SK-N-SH (cell line): ENCODE data around the gene CDK8. TPM values are rescaled to one million over a fixed set of nuclear protein-coding genes. Genes with fewer than 3 reads are reported as not detected.
A peak's percentile ranks its signal among the peaks of the same experiment; 100 is the strongest.

Experiments used
- CTCF ChIA-PET: fragments of 300-600, 350-600 bp; formaldehyde crosslinking; extraction: SDS; loops from one replicate; lab custom pipeline; 2021; lab: Yijun Ruan, JAX
- POLR2A ChIA-PET: fragments of 350-600 bp; sonication (Branson Sonifier 250); formaldehyde crosslinking; extraction: SDS; loops from one replicate; lab custom pipeline; 2020; ENCODE audit warnings: antibody characterized with exemption, inconsistent platforms; lab: Yijun Ruan, JAX
- DNase-seq: peaks from one replicate; pipeline ENCODE4 v3.0.0; 2012
- H2AFZ ChIP-seq: fragments of 200-600 bp; sonication (generic); 2 replicates; pipeline ENCODE4 v1.8.1; 2016; ENCODE audit warnings: antibody characterized with exemption, mild to moderate bottlenecking, low read depth
- H3F3A ChIP-seq: fragments of 200-600 bp; sonication (generic); replicated peaks from 2 replicates; pipeline ENCODE3; 2016; ENCODE audit warnings: antibody characterized with exemption, mild to moderate bottlenecking; ENCODE audit not compliant: insufficient read depth
- H3K27ac ChIP-seq, 2 experiments: fragments of 200-500 bp in 1 of 2; fragments of 200-600 bp in 1 of 2; sonication (Bioruptor generic) in 1 of 2; sonication (generic), shearing (Covaris generic) in 1 of 2; 2 replicates each; pipeline versions ENCODE4 v1.5.1 to v1.6.1; 2014 to 2016; ENCODE audit warnings: low read depth in 2 of 2, inconsistent platforms in 1 of 2, low read length in 1 of 2, mild to moderate bottlenecking in 1 of 2, mixed read lengths in 1 of 2
- H3K27me3 ChIP-seq: fragments of 200-600 bp; sonication (generic), shearing (Covaris generic); 2 replicates; pipeline ENCODE4 v1.6.1; 2016; ENCODE audit warnings: mixed run types; ENCODE audit not compliant: insufficient read depth
- H3K36me3 ChIP-seq, 2 experiments: fragments of 200-500 bp in 1 of 2; fragments of 200-600 bp in 1 of 2; sonication (Bioruptor generic) in 1 of 2; sonication (generic) in 1 of 2; replicated peaks in 1 of 2; 2 replicates each; pipeline versions ENCODE3 to v1.5.1; 2014 to 2016; ENCODE audit warnings: low read length in 1 of 2, mild to moderate bottlenecking in 1 of 2; ENCODE audit not compliant: insufficient read depth in 2 of 2, control insufficient read depth in 1 of 2
- H3K4me1 ChIP-seq, 2 experiments: fragments of 200-500 bp in 1 of 2; fragments of 200-600 bp in 1 of 2; sonication (Bioruptor generic) in 1 of 2; sonication (generic), shearing (Covaris generic) in 1 of 2; 2 replicates each; pipeline versions ENCODE4 v1.5.1 to v1.6.1; 2014 to 2016; ENCODE audit warnings: low read depth in 1 of 2, low read length in 1 of 2, mixed run types in 1 of 2; ENCODE audit not compliant: insufficient read depth in 2 of 2, control insufficient read depth in 1 of 2
- H3K4me2 ChIP-seq: fragments of 200-600 bp; sonication (generic), shearing (Covaris generic); 2 replicates; pipeline ENCODE4 v1.6.1; 2017; ENCODE audit warnings: mixed run types
- H3K4me3 ChIP-seq, 2 experiments: fragments of 200-500 bp in 1 of 2; fragments of 200-600 bp in 1 of 2; sonication (Bioruptor generic) in 1 of 2; sonication (generic), shearing (Covaris generic) in 1 of 2; 2 replicates each; pipeline versions ENCODE4 v1.5.1 to v1.8.1; 2014 to 2016; ENCODE audit warnings: low read depth in 2 of 2, inconsistent platforms in 1 of 2, low read length in 1 of 2, mild to moderate bottlenecking in 1 of 2, mixed read lengths in 1 of 2, moderate library complexity in 1 of 2
- H3K79me2 ChIP-seq: fragments of 200-600 bp; sonication (generic); 2 replicates; pipeline ENCODE4 v1.8.1; 2017; ENCODE audit warnings: mild to moderate bottlenecking; ENCODE audit not compliant: insufficient read depth
- H3K9ac ChIP-seq: fragments of 200-600 bp; sonication (generic); 2 replicates; pipeline ENCODE4 v1.6.1; 2017; ENCODE audit warnings: mixed run types
- H3K9me2 ChIP-seq: fragments of 200-600 bp; sonication (generic); 2 replicates; pipeline ENCODE4 v1.6.1; 2017; ENCODE audit warnings: mixed run types
- H3K9me3 ChIP-seq: fragments of 200-600 bp; sonication (generic); 2 replicates; pipeline ENCODE4 v1.6.1; 2017; ENCODE audit warnings: mixed run types, mild to moderate bottlenecking, moderate library complexity
- H4K20me1 ChIP-seq: fragments of 200-600 bp; sonication (generic); 2 replicates; pipeline ENCODE4 v1.6.1; 2017; ENCODE audit warnings: mild to moderate bottlenecking, mixed run types; ENCODE audit not compliant: insufficient read depth
- CHD2 ChIP-seq: fragments of 150-350 bp; IDR thresholded peaks from 2 replicates; pipeline ENCODE4 v1.6.1; 2018; ENCODE audit warnings: low read length; ENCODE audit not compliant: partially characterized antibody
- CTCF ChIP-seq: fragments of 200-600 bp; sonication (generic); IDR thresholded peaks from 2 replicates; pipeline ENCODE4 v1.6.1; 2017; ENCODE audit warnings: antibody characterized with exemption, mild to moderate bottlenecking, moderate library complexity
- ELF1 ChIP-seq: IDR thresholded peaks from 2 replicates; pipeline ENCODE4 v1.4.0; 2012
- FOXM1 ChIP-seq: IDR thresholded peaks from 2 replicates; pipeline ENCODE4 v1.4.0; 2012; ENCODE audit warnings: low read depth, mild to moderate bottlenecking
- GABPA ChIP-seq: IDR thresholded peaks from 2 replicates; pipeline ENCODE4 v1.4.0; 2012; ENCODE audit warnings: low read depth, mild to moderate bottlenecking
- GATA2 ChIP-seq: sonication (generic); formaldehyde crosslinking; IDR thresholded peaks from 2 replicates; pipeline ENCODE4 v1.5.0; 2020; ENCODE audit warnings: mild to moderate bottlenecking, missing genetic modification reagents
- IRF3 ChIP-seq: fragments of 150-350 bp; IDR thresholded peaks from 2 replicates; pipeline ENCODE4 v1.6.1; 2016; ENCODE audit warnings: mild to moderate bottlenecking, low read depth, low read length
- MAX ChIP-seq: IDR thresholded peaks from 2 replicates; pipeline ENCODE4 v1.4.0; 2012; ENCODE audit warnings: low read depth
- MEF2A ChIP-seq: IDR thresholded peaks from 2 replicates; pipeline ENCODE4 v1.4.0; 2012; ENCODE audit warnings: low read depth, borderline replicate concordance
- NFIC ChIP-seq: IDR thresholded peaks from 2 replicates; pipeline ENCODE4 v1.4.0; 2012; ENCODE audit warnings: borderline replicate concordance
- NRF1 ChIP-seq: IDR thresholded peaks from 2 replicates; pipeline ENCODE4 v1.6.1; 2012; ENCODE audit warnings: low read depth, mild to moderate bottlenecking, low read length
- RCOR1 ChIP-seq: fragments of 150-350 bp; IDR thresholded peaks from 2 replicates; pipeline ENCODE4 v1.6.1; 2017; ENCODE audit warnings: antibody characterized with exemption, low read length
- REST ChIP-seq: IDR thresholded peaks from 2 replicates; pipeline ENCODE4 v1.6.1; 2012; ENCODE audit warnings: mild to moderate bottlenecking, low read depth, low read length, moderate library complexity
- TCF12 ChIP-seq: IDR thresholded peaks from 2 replicates; pipeline ENCODE4 v1.4.0; 2012
- USF2 ChIP-seq: fragments of 150-350 bp; IDR thresholded peaks from 2 replicates; pipeline ENCODE4 v1.6.1; 2017; ENCODE audit warnings: antibody characterized with exemption, low read length, low read depth, borderline replicate concordance
- YY1 ChIP-seq: IDR thresholded peaks from 2 replicates; pipeline ENCODE4 v1.4.0; 2012; ENCODE audit warnings: low read depth, mild to moderate bottlenecking
- WGBS: methylation state at CpG from one replicate; pipeline ENCODE4 v1.1.6; 2017; ENCODE audit warnings: low lambda C conversion rate; 5-methylcytosine and 5-hydroxymethylcytosine counted together
- polyA plus RNA-seq, 3 experiments: library from polyadenylated mRNA; depleted of rRNA; stranded (reverse); fragments of >200 nt; gene quantifications; 2 replicates each; pipeline ENCODE4 v1.2.3, GENCODE V29; 2012

CDK8 gene
- polyA plus RNA-seq, 1 of the 3 experiments (the other 2 are of a cell fraction), result 10.1 TPM

GRCh38 chr13:26323764-26324163 is 69.8 kb downstream of the CDK8 start:
- Histone ChIP-seq H3K27ac (no peak overlapping the region), H3K27me3 (no peaks in the 10 kb centered on the region), H3K79me2 (peaks cover 57% of the 10 kb centered on the region), H3K9me3 (no peaks in the 10 kb centered on the region), H3K4me1 (peaks cover 0 to 7% of the 10 kb centered on the region in 2 experiments; a peak in 2 of 4 replicates), H3K4me3 (no peak overlapping the region), H3K9ac (no peak overlapping the region), H3K9me2 (no peaks in the 10 kb centered on the region), H2AFZ (no peak overlapping the region), H3K36me3 (no peaks in the 10 kb centered on the region), H3F3A (peaks cover 4% of the 10 kb centered on the region), H3K4me2 (no peak overlapping the region), H4K20me1 (peaks cover 25% of the 10 kb centered on the region)
- WGBS, result 100% methylated on average over 1 of the region's 1 CpG
- CTCF ChIA-PET, result no interaction called here
- TF ChIP-seq NFIC, result no peak
- TF ChIP-seq GATA2 (CRISPR knock-in tag), result no peak
- no peak for TF ChIP-seq MEF2A
- TF ChIP-seq REST, result no peak
- TF ChIP-seq TCF12, result no peak
- TF ChIP-seq USF2, result no peak
- no peak for TF ChIP-seq FOXM1
- no peak for TF ChIP-seq ELF1
- TF ChIP-seq YY1, result no peak
- TF ChIP-seq IRF3, result no peak
- no peak for TF ChIP-seq RCOR1
- TF ChIP-seq GABPA, result no peak
- no peak for TF ChIP-seq CHD2
- no peak for DNase-seq
- POLR2A ChIA-PET, result no interaction called here

- H3K27me3 ChIP-seq, result no peaks in the 10 kb centered on the region
- H3K9ac ChIP-seq, result no peak overlapping the region
- peaks cover 59% of the 10 kb centered on the region for H3K79me2 ChIP-seq
- POLR2A ChIA-PET, result no interaction called here
- H3K4me2 ChIP-seq, result 0 out of 2 replicates have a peak overlapping the region, but pooled peaks have one; percentile 6
- no peaks in the 10 kb centered on the region for H3K36me3 ChIP-seq
- no peak overlapping the region for H2AFZ ChIP-seq
- H4K20me1 ChIP-seq, result peaks cover 25% of the 10 kb centered on the region
- no peaks in the 10 kb centered on the region for H3K9me3 ChIP-seq
- H3F3A ChIP-seq, result peaks cover 4% of the 10 kb centered on the region
- no peak for DNase-seq
- H3K27ac ChIP-seq, result no peak overlapping the region
- TF ChIP-seq NRF1 (no peak), MAX (no peak), TCF12 (no peak), CTCF (no peak)
- no peaks in the 10 kb centered on the region for H3K9me2 ChIP-seq
- no peak overlapping the region for H3K4me3 ChIP-seq
- WGBS, result 93% methylated on average over 3 of the region's 3 CpGs
- CTCF ChIA-PET, result no interaction called here
- H3K4me1 ChIP-seq, result peaks cover 0 to 7% of the 10 kb centered on the region in 2 experiments; a peak in 2 of 4 replicates
Observed at GRCh38 chr13:26324294-26324693, 70.4 kb downstream of the CDK8 start.
